Caki2 (cell line): ENCODE results near the gene NOC4L. TPM values are rescaled to one million over a fixed set of nuclear protein-coding genes. Genes with fewer than 3 reads are reported as not detected.
"Not testable (repeated sequence)": the region's sequence is repeated elsewhere in the genome, so short reads cannot be mapped to it uniquely, and the experiment has no call there.

Experiments
- DNase-seq: peaks from one replicate; pipeline ENCODE4 v3.0.0-alpha.2; 2015; ENCODE audit warnings: low read depth
- in situ Hi-C: cut with HindIII; loops from 2 replicates; pipeline ENCODE4 v1.10.0; 2016; ENCODE audit warnings: low sequenced_read_pairs, low pct_unique_long_range_greater_than_20kb, mixed read lengths
- total RNA-seq: library from RNA; depleted of rRNA; stranded (reverse); fragments of >200 nt; shearing (Covaris generic); gene quantifications from 2 replicates; pipeline ENCODE4 v1.2.3, GENCODE V29; 2014; ENCODE audit warnings: low replicate concordance

Gene NOC4L
- total RNA-seq, 1 experiment from 2014 or later = 32.9 TPM

- in situ Hi-C loops = no loop called here
- DNase-seq = no peak
These were observed 4.3 kb upstream of the NOC4L start for GRCh38 chr12:132139912-132140311.

- DNase-seq = no peak
- in situ Hi-C loops = no loop called here
These were observed 3.8 kb upstream of the NOC4L start for GRCh38 chr12:132140501-132140900.

- in situ Hi-C loops = no loop called here
- no peak for DNase-seq
These were observed 3.1 kb upstream of the NOC4L start for GRCh38 chr12:132140918-132141841.

- in situ Hi-C loops = no loop called here
- no peak for DNase-seq
These were observed 2.1 kb upstream of the NOC4L start for GRCh38 chr12:132141976-132142678.

- in situ Hi-C loops = no loop called here
- no peak for DNase-seq
These were observed 1.4 kb upstream of the NOC4L start for GRCh38 chr12:132142679-132143335.

- DNase-seq = no peak
- in situ Hi-C loops = no loop called here
These were observed 753 bp upstream of the NOC4L start for GRCh38 chr12:132143336-132144071.

GRCh38 chr12:132144810-132145168 lies 532 bp downstream of the NOC4L start:
- in situ Hi-C loops = no loop called here
- no peak for DNase-seq

- DNase-seq = no peak
- in situ Hi-C loops = no loop called here
These were observed 1.1 kb downstream of the NOC4L start for GRCh38 chr12:132145334-132145733.

GRCh38 chr12:132146098-132146497 lies 1.8 kb downstream of the NOC4L start:
- in situ Hi-C loops = no loop called here
- no peak for DNase-seq

- in situ Hi-C loops = no loop called here
- DNase-seq = no peak
These were observed 2.6 kb downstream of the NOC4L start for GRCh38 chr12:132146772-132147422.

- in situ Hi-C loops = no loop called here
These were observed 3.4 kb downstream of the NOC4L start for GRCh38 chr12:132147423-132148367.

GRCh38 chr12:132148368-132149045 lies 4.2 kb downstream of the NOC4L start:
- no peak for DNase-seq
- in situ Hi-C loops = no loop called here

More at GRCh38 chr12:132147423-132148367, 3.4 kb downstream of the NOC4L start:
- DNase-seq = no peak

GRCh38 chr12:132149526-132149925 lies 5.3 kb downstream of the NOC4L start:
- DNase-seq, in situ Hi-C loops: not testable (repeated sequence)

GRCh38 chr12:132150780-132151144 lies 6.5 kb downstream of the NOC4L start:
- in situ Hi-C loops = no loop called here
- no peak for DNase-seq

GRCh38 chr12:132151145-132151765 lies 7.0 kb downstream of the NOC4L start:
- no peak for DNase-seq
- in situ Hi-C loops = no loop called here

GRCh38 chr12:132151766-132152410 lies 7.6 kb downstream of the NOC4L start:
- in situ Hi-C loops = no loop called here
- no peak for DNase-seq
